Caco-2 (cell line): ENCODE measurements around the gene MCC. TPM values are rescaled to one million over a fixed set of nuclear protein-coding genes. Genes with fewer than 3 reads are reported as not detected.

Experiments used
- BruUV-seq: library from RNA; stranded (reverse); fragments of 400-500 nt; replicated peaks from 2 replicates; lab custom pipeline; 2021; lab: Mats Ljungman, UMichigan
- CTCF ChIA-PET: fragments of 300-600 bp; sonication (Branson Sonifier 250); formaldehyde crosslinking; loops from one replicate; lab custom pipeline; 2022; ENCODE audit warnings: antibody characterized with exemption; lab: Charles Lee
- POLR2A ChIA-PET: fragments of 300-600 bp; sonication (Branson Sonifier 250); formaldehyde crosslinking; loops from one replicate; lab custom pipeline; 2022; ENCODE audit warnings: antibody characterized with exemption; lab: Charles Lee
- DNase-seq, 2 experiments: peaks; one replicate each; pipeline versions ENCODE4 v3.0.0 to v3.0.0-alpha.2; 2020 to 2022
- H3K27me3 ChIP-seq: replicated peaks from 2 replicates; pipeline ENCODE4 v1.6.0; 2011; ENCODE audit warnings: low read length; ENCODE audit not compliant: control insufficient read depth, insufficient read depth
- H3K36me3 ChIP-seq: 2 replicates; pipeline ENCODE4 v1.5.1; 2011; ENCODE audit warnings: low read length; ENCODE audit not compliant: control insufficient read depth, insufficient read depth
- H3K4me1 ChIP-seq: fragments of 250-450 bp; sonication (Bioruptor Pico); 2 replicates; pipeline ENCODE4 v1.5.1; 2020; ENCODE audit warnings: mild to moderate bottlenecking
- H3K4me3 ChIP-seq: 2 replicates; pipeline ENCODE4 v1.5.1; 2011; ENCODE audit warnings: low read depth, mild to moderate bottlenecking, control low read depth, low read length
- H3K9me3 ChIP-seq: fragments of 250-450 bp; sonication (Bioruptor Pico); 2 replicates; pipeline ENCODE4 v1.5.1; 2020; ENCODE audit warnings: mild to moderate bottlenecking, moderate library complexity
- H3K27ac Mint-ChIP-seq: one replicate; pipeline ENCODE4 v1.8.0; 2022; ENCODE audit warnings: mixed read lengths; ENCODE audit not compliant: unreplicated experiment
- H3K27me3 Mint-ChIP-seq: one replicate; pipeline ENCODE4 v1.8.0; 2022; ENCODE audit warnings: mixed read lengths; ENCODE audit not compliant: insufficient read depth, unreplicated experiment
- H3K36me3 Mint-ChIP-seq: one replicate; pipeline ENCODE4 v1.8.0; 2022; ENCODE audit warnings: mild to moderate bottlenecking, mixed read lengths; ENCODE audit not compliant: insufficient read depth, unreplicated experiment
- H3K4me1 Mint-ChIP-seq: one replicate; pipeline ENCODE4 v1.8.0; 2022; ENCODE audit warnings: low read depth, mixed read lengths; ENCODE audit not compliant: unreplicated experiment
- H3K4me3 Mint-ChIP-seq: one replicate; pipeline ENCODE4 v1.8.0; 2022; ENCODE audit warnings: mild to moderate bottlenecking, moderate library complexity, mixed read lengths; ENCODE audit not compliant: unreplicated experiment
- H3K9me3 Mint-ChIP-seq: one replicate; pipeline ENCODE4 v1.8.0; 2022; ENCODE audit warnings: mixed read lengths; ENCODE audit not compliant: unreplicated experiment
- CTCF ChIP-seq, 2 experiments: fragments of 200-600 bp in 1 of 2; IDR thresholded peaks; 1 replicate in 1 of 2; 2 replicates in 1 of 2; pipeline versions ENCODE4 v1.5.1 to v1.8.0; 2011 to 2022; ENCODE audit warnings: antibody characterized with exemption in 1 of 2, control low read depth in 1 of 2, inconsistent platforms in 1 of 2, low read depth in 1 of 2, low read length in 1 of 2, mild to moderate bottlenecking in 1 of 2, moderate library complexity in 1 of 2; ENCODE audit not compliant: insufficient read depth in 1 of 2, severe bottlenecking in 1 of 2, unreplicated experiment in 1 of 2
- intact Hi-C: fragments of 100-400 bp; cut with micrococcal nuclease; formaldehyde crosslinking; loops from one replicate; pipeline ENCODE4 v1.10.0; 2022; ENCODE audit not compliant: unreplicated experiment
- total RNA-seq: library from RNA; stranded (reverse); gene quantifications from 2 replicates; pipeline ENCODE4 v1.2.3, GENCODE V29; 2022

Gene MCC
- total RNA-seq, 1 experiment from 2014 or later, result 0.09 TPM

GRCh38 chr5:113512341-113512740 is 24.1 kb upstream of the MCC start:
- peaks cover 5% of the 10 kb centered on the region for H3K36me3 Mint-ChIP-seq
- no peaks in the 10 kb centered on the region for H3K9me3 ChIP-seq
- peaks cover 12% of the 10 kb centered on the region for H3K27me3 Mint-ChIP-seq
- no peak for TF ChIP-seq CTCF (IDR thresholded peaks at IDR 0.05; ENCODE audit: insufficient read depth in 1 of 2, low read depth in 1 of 2, low read length in 1 of 2, severe bottlenecking in 1 of 2, unreplicated experiment in 1 of 2)
- POLR2A ChIA-PET, result no interaction called here
- H3K4me3 ChIP-seq, result no peak overlapping the region
- intact Hi-C loops, result loop anchor here (2.0 to 5.0 kb wide), 3 partner anchors 95 to 516 kb away; no protein-coding TSS in a partner anchor
- no peak overlapping the region for H3K27ac Mint-ChIP-seq
- H3K9me3 Mint-ChIP-seq, result no peaks in the 10 kb centered on the region
- no TSS peak for BruUV-seq
- no peaks in the 10 kb centered on the region for H3K36me3 ChIP-seq
- DNase-seq, result no peak
- no peak overlapping the region for H3K4me3 Mint-ChIP-seq
- CTCF ChIA-PET, result no interaction called here
- no peaks in the 10 kb centered on the region for H3K27me3 ChIP-seq
- H3K4me1 ChIP-seq, result no peaks in the 10 kb centered on the region
- H3K4me1 Mint-ChIP-seq, result peaks cover 6% of the 10 kb centered on the region

- Histone ChIP-seq H3K4me1 (no peaks in the 10 kb centered on the region), H3K4me3 (no peak overlapping the region), H3K9me3 (no peaks in the 10 kb centered on the region), H3K27me3 (no peaks in the 10 kb centered on the region), H3K36me3 (no peaks in the 10 kb centered on the region)
- ChIA-PET CTCF (interaction anchor here (1.4 to 1.5 kb wide), 2 partner anchors 63 to 174 kb away, joined by 8 to 9 read pairs; no protein-coding TSS in a partner anchor), POLR2A (no interaction called here)
- intact Hi-C loops, result loop anchor here (5.0 kb wide), 1 partner anchor 96 kb away; no protein-coding TSS in a partner anchor
- no peaks in the 10 kb centered on the region for H3K9me3 Mint-ChIP-seq
- H3K4me1 Mint-ChIP-seq, result peaks cover 6% of the 10 kb centered on the region
- no peak overlapping the region for H3K4me3 Mint-ChIP-seq
- H3K27me3 Mint-ChIP-seq, result peaks cover 20% of the 10 kb centered on the region
- no TSS peak for BruUV-seq
- DNase-seq, result no peak
- peaks cover 5% of the 10 kb centered on the region for H3K36me3 Mint-ChIP-seq
- TF ChIP-seq CTCF (IDR thresholded peaks at IDR 0.05; ENCODE audit: insufficient read depth in 1 of 2, low read depth in 1 of 2, low read length in 1 of 2, severe bottlenecking in 1 of 2, unreplicated experiment in 1 of 2), result peak; percentile 36 to 41
- no peak overlapping the region for H3K27ac Mint-ChIP-seq
Observed at GRCh38 chr5:113510836-113511451, 22.7 kb upstream of the MCC start.

GRCh38 chr5:113508756-113509155 is 20.5 kb upstream of the MCC start:
- H3K4me1 Mint-ChIP-seq, result no peaks in the 10 kb centered on the region
- CTCF ChIA-PET, result no interaction called here
- no peak for DNase-seq
- Histone ChIP-seq H3K4me3 (no peak overlapping the region), H3K27me3 (no peaks in the 10 kb centered on the region; the same call in 1 of the 2 replicates), H3K36me3 (no peaks in the 10 kb centered on the region), H3K9me3 (no peaks in the 10 kb centered on the region), H3K4me1 (no peaks in the 10 kb centered on the region)
- H3K27ac Mint-ChIP-seq, result no peak overlapping the region
- BruUV-seq, result no TSS peak
- intact Hi-C loops, result no loop called here
- POLR2A ChIA-PET, result no interaction called here
- TF ChIP-seq CTCF (IDR thresholded peaks at IDR 0.05; ENCODE audit: insufficient read depth in 1 of 2, low read depth in 1 of 2, low read length in 1 of 2, severe bottlenecking in 1 of 2, unreplicated experiment in 1 of 2), result no peak
- peaks cover 20% of the 10 kb centered on the region for H3K27me3 Mint-ChIP-seq
- no peak overlapping the region for H3K4me3 Mint-ChIP-seq
- H3K9me3 Mint-ChIP-seq, result no peaks in the 10 kb centered on the region
- peaks cover 5% of the 10 kb centered on the region for H3K36me3 Mint-ChIP-seq
